Measurements from ENCODE around the gene ACSS2.

ACSS2 gene

DNA sequence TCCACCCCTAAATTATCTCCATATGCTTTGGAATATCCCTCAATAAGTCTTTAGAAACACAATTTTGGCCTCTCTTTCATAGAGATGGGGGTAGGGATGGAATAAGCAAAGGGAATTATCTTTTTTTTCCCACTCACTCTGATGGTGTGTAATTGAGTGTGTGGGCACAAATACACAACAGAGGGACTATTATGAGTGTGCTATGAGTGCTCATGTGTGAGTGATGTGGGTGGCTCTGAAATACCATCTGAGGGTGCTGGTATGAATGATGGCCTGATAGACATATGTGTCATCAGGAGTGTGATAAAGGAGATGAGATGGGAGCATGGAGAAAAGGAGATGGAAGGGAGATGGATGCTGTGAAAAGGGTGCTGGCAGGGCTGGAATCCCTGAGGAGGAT is 43.6 kb downstream of the ACSS2 start:
- Histone ChIP-seq H3K9ac (ENCODE audit: low read length) (no peak overlapping the region), H3K9me3 (ENCODE audit: low read length) (no peaks in the 10 kb centered on the region), H3K36me3 (ENCODE audit: insufficient read depth, low read length) (peaks cover 44% of the 10 kb centered on the region), H3K27me3 (ENCODE audit: control insufficient read depth in 1 of 2, insufficient read depth in 2 of 2, low read length in 2 of 2) (no peaks in the 10 kb centered on the region), H3K4me3 (ENCODE audit: low read depth in 1 of 2, low read length in 2 of 2) (no peak overlapping the region), H3K4me1 (ENCODE audit: insufficient read depth, low read length) (no peaks in the 10 kb centered on the region), H3K27ac (ENCODE audit: low read depth, low read length) (no peak overlapping the region)

- no peak overlapping the region for H3K27ac ChIP-seq (ENCODE audit: low read depth, low read length)
- H3K4me1 ChIP-seq (ENCODE audit: insufficient read depth, low read length), result no peaks in the 10 kb centered on the region
- no peaks in the 10 kb centered on the region for H3K27me3 ChIP-seq (ENCODE audit: control insufficient read depth in 1 of 2, insufficient read depth in 2 of 2, low read length in 2 of 2)
- H3K9me3 ChIP-seq (ENCODE audit: low read length), result no peaks in the 10 kb centered on the region
- H3K9ac ChIP-seq (ENCODE audit: low read length), result no peak overlapping the region
- no peak overlapping the region for H3K4me3 ChIP-seq (ENCODE audit: low read depth in 1 of 2, low read length in 2 of 2)
- H3K36me3 ChIP-seq (ENCODE audit: insufficient read depth, low read length), result peaks cover 53% of the 10 kb centered on the region
Measured at GRCh38 chr20:34921436-34921835, 45.0 kb downstream of the ACSS2 start.

- Histone ChIP-seq H3K27ac (ENCODE audit: low read depth, low read length) (no peak overlapping the region), H3K9ac (ENCODE audit: low read length) (no peak overlapping the region), H3K4me3 (ENCODE audit: low read depth in 1 of 2, low read length in 2 of 2) (no peak overlapping the region), H3K4me1 (ENCODE audit: insufficient read depth, low read length) (no peaks in the 10 kb centered on the region), H3K9me3 (ENCODE audit: low read length) (no peaks in the 10 kb centered on the region), H3K36me3 (ENCODE audit: insufficient read depth, low read length) (peaks cover 66% of the 10 kb centered on the region), H3K27me3 (ENCODE audit: control insufficient read depth in 1 of 2, insufficient read depth in 2 of 2, low read length in 2 of 2) (no peaks in the 10 kb centered on the region)
Measured at GRCh38 chr20:34922654-34923381, 46.4 kb downstream of the ACSS2 start.

- Histone ChIP-seq H3K27ac (ENCODE audit: low read depth, low read length) (no peak overlapping the region), H3K27me3 (ENCODE audit: control insufficient read depth in 1 of 2, insufficient read depth in 2 of 2, low read length in 2 of 2) (no peaks in the 10 kb centered on the region), H3K36me3 (ENCODE audit: insufficient read depth, low read length) (peaks cover 72% of the 10 kb centered on the region), H3K9me3 (ENCODE audit: low read length) (no peaks in the 10 kb centered on the region), H3K4me1 (ENCODE audit: insufficient read depth, low read length) (no peaks in the 10 kb centered on the region), H3K4me3 (ENCODE audit: low read depth in 1 of 2, low read length in 2 of 2) (no peak overlapping the region), H3K9ac (ENCODE audit: low read length) (no peak overlapping the region)
Measured at GRCh38 chr20:34923414-34923813, 47.0 kb downstream of the ACSS2 start.

DNA sequence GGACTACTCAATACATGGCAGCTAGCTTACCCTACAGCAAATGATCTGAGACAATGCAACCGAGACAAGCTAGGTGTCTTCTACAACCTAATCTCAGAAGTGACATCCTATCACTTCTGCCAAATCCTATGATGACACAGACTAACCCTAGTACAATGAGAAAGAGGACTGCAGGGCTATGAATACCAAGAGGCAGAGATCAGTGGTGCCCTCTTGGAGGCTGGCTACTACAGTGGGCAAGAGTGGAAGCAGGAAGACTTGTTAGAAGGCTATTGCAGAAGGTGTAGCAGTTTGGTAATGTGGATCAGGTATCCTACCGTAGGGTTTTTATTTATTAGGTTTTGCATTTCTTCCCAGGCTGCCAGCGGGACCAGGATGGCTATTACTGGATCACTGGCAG is 48.9 kb downstream of the ACSS2 start:
- Histone ChIP-seq H3K4me3 (ENCODE audit: low read depth in 1 of 2, low read length in 2 of 2) (no peak overlapping the region), H3K27me3 (ENCODE audit: control insufficient read depth in 1 of 2, insufficient read depth in 2 of 2, low read length in 2 of 2) (no peaks in the 10 kb centered on the region), H3K9ac (ENCODE audit: low read length) (no peak overlapping the region), H3K9me3 (ENCODE audit: low read length) (no peaks in the 10 kb centered on the region), H3K27ac (ENCODE audit: low read depth, low read length) (no peak overlapping the region), H3K36me3 (ENCODE audit: insufficient read depth, low read length) (peaks cover 69% of the 10 kb centered on the region), H3K4me1 (ENCODE audit: insufficient read depth, low read length) (no peaks in the 10 kb centered on the region)

GRCh38 chr20:34925981-34926380 is 49.6 kb downstream of the ACSS2 start:
- H3K36me3 ChIP-seq (ENCODE audit: insufficient read depth, low read length), result peaks cover 67% of the 10 kb centered on the region
- no peak overlapping the region for H3K27ac ChIP-seq (ENCODE audit: low read depth, low read length)
- no peaks in the 10 kb centered on the region for H3K9me3 ChIP-seq (ENCODE audit: low read length)
- no peaks in the 10 kb centered on the region for H3K4me1 ChIP-seq (ENCODE audit: insufficient read depth, low read length)
- H3K4me3 ChIP-seq (ENCODE audit: low read depth in 1 of 2, low read length in 2 of 2), result no peak overlapping the region
- H3K9ac ChIP-seq (ENCODE audit: low read length), result no peak overlapping the region
- H3K27me3 ChIP-seq (ENCODE audit: control insufficient read depth in 1 of 2, insufficient read depth in 2 of 2, low read length in 2 of 2), result no peaks in the 10 kb centered on the region

- Histone ChIP-seq H3K4me3 (ENCODE audit: low read depth in 1 of 2, low read length in 2 of 2) (no peak overlapping the region), H3K9ac (ENCODE audit: low read length) (no peak overlapping the region), H3K27ac (ENCODE audit: low read depth, low read length) (no peak overlapping the region), H3K4me1 (ENCODE audit: insufficient read depth, low read length) (no peaks in the 10 kb centered on the region), H3K9me3 (ENCODE audit: low read length) (no peaks in the 10 kb centered on the region), H3K36me3 (ENCODE audit: insufficient read depth, low read length) (peaks cover 63% of the 10 kb centered on the region), H3K27me3 (ENCODE audit: control insufficient read depth in 1 of 2, insufficient read depth in 2 of 2, low read length in 2 of 2) (no peaks in the 10 kb centered on the region)
Measured at GRCh38 chr20:34926581-34926980, 50.2 kb downstream of the ACSS2 start.

DNA sequence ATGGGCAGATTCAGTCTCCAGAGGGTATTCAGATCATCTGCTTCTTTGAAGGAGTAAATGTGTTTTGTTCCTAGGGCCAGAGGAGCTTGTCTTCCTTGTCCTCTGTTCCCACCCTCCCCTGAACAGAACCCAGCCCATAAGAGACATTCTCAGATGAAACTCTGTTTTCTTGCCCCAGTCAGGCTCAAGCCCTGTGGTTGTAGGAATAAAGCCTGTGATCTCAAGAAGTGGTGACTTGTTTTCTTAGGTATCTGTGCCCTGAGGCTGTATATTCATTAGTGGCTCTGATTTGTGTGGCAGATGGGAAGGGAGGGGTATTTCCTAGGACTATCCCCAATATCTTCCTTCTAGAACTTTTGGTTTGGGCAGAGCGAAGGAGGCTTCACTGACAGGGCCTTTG is 51.3 kb downstream of the ACSS2 start:
- no peak overlapping the region for H3K4me3 ChIP-seq (ENCODE audit: low read depth in 1 of 2, low read length in 2 of 2)
- H3K4me1 ChIP-seq (ENCODE audit: insufficient read depth, low read length), result no peaks in the 10 kb centered on the region
- peaks cover 66% of the 10 kb centered on the region for H3K36me3 ChIP-seq (ENCODE audit: insufficient read depth, low read length)
- H3K9ac ChIP-seq (ENCODE audit: low read length), result no peak overlapping the region
- no peaks in the 10 kb centered on the region for H3K9me3 ChIP-seq (ENCODE audit: low read length)
- no peaks in the 10 kb centered on the region for H3K27me3 ChIP-seq (ENCODE audit: control insufficient read depth in 1 of 2, insufficient read depth in 2 of 2, low read length in 2 of 2)
- H3K27ac ChIP-seq (ENCODE audit: low read depth, low read length), result no peak overlapping the region

GRCh38 chr20:34928411-34928810 is 52.0 kb downstream of the ACSS2 start:
- H3K27me3 ChIP-seq (ENCODE audit: control insufficient read depth in 1 of 2, insufficient read depth in 2 of 2, low read length in 2 of 2), result no peaks in the 10 kb centered on the region
- no peak overlapping the region for H3K27ac ChIP-seq (ENCODE audit: low read depth, low read length)
- peaks cover 63% of the 10 kb centered on the region for H3K36me3 ChIP-seq (ENCODE audit: insufficient read depth, low read length)
- no peaks in the 10 kb centered on the region for H3K9me3 ChIP-seq (ENCODE audit: low read length)
- H3K4me3 ChIP-seq (ENCODE audit: low read depth in 1 of 2, low read length in 2 of 2), result no peak overlapping the region
- no peak overlapping the region for H3K9ac ChIP-seq (ENCODE audit: low read length)
- no peaks in the 10 kb centered on the region for H3K4me1 ChIP-seq (ENCODE audit: insufficient read depth, low read length)

DNA sequence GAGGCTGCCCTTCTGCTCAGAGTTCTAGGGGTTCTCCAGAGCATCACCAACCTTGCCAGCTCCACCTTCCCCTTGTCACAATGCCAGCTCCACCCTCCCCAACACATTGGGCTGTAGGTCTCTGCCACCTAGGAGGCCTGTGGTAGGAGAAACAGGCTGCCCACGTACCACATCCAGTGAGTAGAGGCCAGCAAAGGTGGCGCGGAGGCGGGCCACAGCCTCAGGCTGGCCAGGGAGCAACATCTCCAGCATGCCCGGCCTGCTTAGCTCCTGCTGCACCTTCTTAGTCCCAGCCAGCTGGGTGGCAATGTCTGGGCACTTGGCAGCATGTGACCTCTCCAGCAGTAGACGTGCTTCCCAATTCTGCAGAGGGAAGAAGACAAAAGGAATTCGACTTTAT is 55.4 kb downstream of the ACSS2 start:
- H3K4me1 ChIP-seq (ENCODE audit: insufficient read depth, low read length), result no peaks in the 10 kb centered on the region
- no peak overlapping the region for H3K27ac ChIP-seq (ENCODE audit: low read depth, low read length)
- H3K27me3 ChIP-seq (ENCODE audit: control insufficient read depth in 1 of 2, insufficient read depth in 2 of 2, low read length in 2 of 2), result no peaks in the 10 kb centered on the region
- H3K4me3 ChIP-seq (ENCODE audit: low read depth in 1 of 2, low read length in 2 of 2), result no peak overlapping the region
- no peaks in the 10 kb centered on the region for H3K9me3 ChIP-seq (ENCODE audit: low read length)
- peaks cover 45% of the 10 kb centered on the region for H3K36me3 ChIP-seq (ENCODE audit: insufficient read depth, low read length)
- H3K9ac ChIP-seq (ENCODE audit: low read length), result no peak overlapping the region

- Histone ChIP-seq H3K27ac (ENCODE audit: low read depth, low read length) (no peak overlapping the region), H3K9ac (ENCODE audit: low read length) (no peak overlapping the region), H3K36me3 (ENCODE audit: insufficient read depth, low read length) (peaks cover 30% of the 10 kb centered on the region)
Measured at GRCh38 chr20:34938466-34939163, 62.2 kb downstream of the ACSS2 start.

GRCh38 chr20:34940081-34940481 is 63.7 kb downstream of the ACSS2 start:
- H3K4me1 ChIP-seq (ENCODE audit: insufficient read depth, low read length), result no peaks in the 10 kb centered on the region
- H3K9me3 ChIP-seq (ENCODE audit: low read length), result no peaks in the 10 kb centered on the region
- no peak overlapping the region for H3K27ac ChIP-seq (ENCODE audit: low read depth, low read length)
- H3K27me3 ChIP-seq (ENCODE audit: control insufficient read depth in 1 of 2, insufficient read depth in 2 of 2, low read length in 2 of 2), result no peaks in the 10 kb centered on the region
- H3K36me3 ChIP-seq (ENCODE audit: insufficient read depth, low read length), result peaks cover 36% of the 10 kb centered on the region
- H3K9ac ChIP-seq (ENCODE audit: low read length), result no peak overlapping the region
- H3K4me3 ChIP-seq (ENCODE audit: low read depth in 1 of 2, low read length in 2 of 2), result no peak overlapping the region

More at GRCh38 chr20:34938466-34939163, 62.2 kb downstream of the ACSS2 start:
- Histone ChIP-seq H3K4me3 (ENCODE audit: low read depth in 1 of 2, low read length in 2 of 2) (no peak overlapping the region), H3K4me1 (ENCODE audit: insufficient read depth, low read length) (no peaks in the 10 kb centered on the region), H3K9me3 (ENCODE audit: low read length) (no peaks in the 10 kb centered on the region), H3K27me3 (ENCODE audit: control insufficient read depth in 1 of 2, insufficient read depth in 2 of 2, low read length in 2 of 2) (no peaks in the 10 kb centered on the region)
